WTC11 (cell line): Measurements from ENCODE around the gene MARK2.

Source experiments
- ATF1 ChIP-seq: sonication (generic); formaldehyde crosslinking; IDR thresholded peaks from 2 replicates; pipeline ENCODE4 v1.8.1; 2023; ENCODE audit warnings: mild to moderate bottlenecking, moderate library complexity, missing genetic modification reagents
- CTCF ChIP-seq: fragments of 200-600 bp; IDR thresholded peaks from 2 replicates; pipeline ENCODE4 v1.8.0; 2022; ENCODE audit warnings: antibody characterized with exemption
- FOXK1 ChIP-seq: sonication (generic); formaldehyde crosslinking; IDR thresholded peaks from 2 replicates; pipeline ENCODE4 v1.8.0; 2022; ENCODE audit warnings: mild to moderate bottlenecking, moderate library complexity, missing genetic modification reagents
- HMGXB4 ChIP-seq: sonication (generic); formaldehyde crosslinking; IDR thresholded peaks from 2 replicates; pipeline ENCODE4 v1.8.1; 2023; ENCODE audit warnings: mild to moderate bottlenecking, moderate library complexity, missing genetic modification reagents
- KAT7 ChIP-seq: sonication (generic); formaldehyde crosslinking; IDR thresholded peaks from 2 replicates; pipeline ENCODE4 v1.8.1; 2023; ENCODE audit warnings: missing genetic modification reagents, mild to moderate bottlenecking, borderline replicate concordance
- MAX ChIP-seq: sonication (generic); formaldehyde crosslinking; IDR thresholded peaks from 2 replicates; pipeline ENCODE4 v1.8.0; 2022; ENCODE audit warnings: mild to moderate bottlenecking, missing genetic modification reagents
- SP1 ChIP-seq: sonication (generic); formaldehyde crosslinking; conservative IDR thresholded peaks from 2 replicates; pipeline ENCODE4 v1.8.1; 2022; ENCODE audit warnings: missing genetic modification reagents
- ZBTB21 ChIP-seq: sonication (generic); formaldehyde crosslinking; IDR thresholded peaks from 2 replicates; pipeline ENCODE4 v1.8.1; 2023; ENCODE audit warnings: mild to moderate bottlenecking, missing genetic modification reagents, borderline replicate concordance
- ZNF263 ChIP-seq: sonication (generic); formaldehyde crosslinking; IDR thresholded peaks from 2 replicates; pipeline ENCODE4 v1.8.1; 2022; ENCODE audit warnings: low read depth, mild to moderate bottlenecking, moderate library complexity, missing genetic modification reagents
- ZSCAN18 ChIP-seq: fragments of 250-450 bp; sonication (Bioruptor Pico); IDR thresholded peaks from 2 replicates; pipeline ENCODE4 v2.1.2; 2022; ENCODE audit warnings: mild to moderate bottlenecking, moderate library complexity

- TF ChIP-seq CTCF (no peak), MAX (peak; percentile 50; the same call in 1 of the 2 replicates), ATF1 (no peak), FOXK1 (CRISPR knock-in tag) (no peak), ZNF263 (no peak), ZSCAN18 (CRISPR knock-in tag) (no peak), KAT7 (CRISPR knock-in tag) (no peak), ZBTB21 (CRISPR knock-in tag) (no peak), HMGXB4 (CRISPR knock-in tag) (no peak), SP1 (CRISPR knock-in tag) (peak; percentile 67)
Observed at GRCh38 chr11:63838678-63839507, at the start of gene MARK2.
